Measurements from ENCODE around the gene CACNA1D.

The CACNA1D gene

DNA sequence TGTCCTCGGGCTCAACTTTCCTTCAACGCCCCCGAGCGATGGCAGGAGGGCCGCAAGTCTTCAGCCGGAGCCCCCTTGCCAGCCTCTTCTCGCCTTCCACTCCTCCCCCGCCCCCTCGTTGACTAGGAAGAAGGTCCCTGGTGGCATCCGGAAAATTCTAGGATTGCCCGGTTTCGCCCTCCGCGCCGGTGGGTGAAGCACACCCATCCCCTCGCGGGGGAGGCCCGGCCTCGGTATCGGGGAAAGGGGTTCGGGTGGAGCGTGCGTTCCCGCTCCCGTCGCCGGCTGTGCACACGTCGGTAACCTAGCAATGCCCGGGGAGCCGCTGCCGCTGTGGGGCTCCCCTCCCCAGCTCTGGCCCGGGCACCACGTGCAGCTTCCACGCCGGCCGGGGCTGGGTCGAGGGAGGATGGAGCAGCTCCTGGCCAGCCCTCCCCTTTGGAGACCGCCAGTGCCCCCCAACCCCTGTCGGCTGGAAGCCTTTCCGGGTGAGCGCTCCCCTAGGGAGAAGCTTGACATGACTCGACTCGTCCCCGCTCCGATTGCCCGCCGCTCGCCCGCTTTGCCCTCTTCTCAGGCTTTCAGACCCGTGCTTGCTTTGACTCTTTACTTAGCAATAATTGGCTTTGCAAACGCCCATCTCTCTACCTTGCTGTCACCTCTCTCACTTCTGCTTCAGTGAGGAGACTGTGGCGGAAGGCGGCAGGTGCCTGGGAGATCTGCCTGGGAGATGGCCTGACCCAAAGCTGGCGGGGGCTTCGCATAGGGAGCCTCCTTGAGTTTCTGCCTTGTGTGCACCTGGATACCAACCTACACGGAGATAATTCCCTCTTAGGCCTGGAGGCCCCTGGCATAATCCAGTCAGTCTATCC lies 1.3 kb downstream of the CACNA1D start:
- DNase-seq = no peak

DNA sequence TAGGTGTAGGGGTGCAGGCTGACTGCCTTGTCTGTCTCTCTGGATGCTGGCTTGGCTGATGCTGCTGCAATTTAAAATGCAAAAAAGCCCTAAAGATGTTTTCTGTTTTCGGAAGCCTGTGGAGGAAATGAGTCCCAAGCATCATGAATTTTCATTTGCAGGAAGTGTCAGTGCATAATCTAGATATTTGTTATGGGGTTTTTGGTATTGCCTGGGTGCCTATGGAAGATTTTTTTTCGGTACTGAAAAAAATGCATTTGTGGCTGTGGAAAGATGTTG lies 1.9 kb downstream of the CACNA1D start:
- DNase-seq = no peak

DNA sequence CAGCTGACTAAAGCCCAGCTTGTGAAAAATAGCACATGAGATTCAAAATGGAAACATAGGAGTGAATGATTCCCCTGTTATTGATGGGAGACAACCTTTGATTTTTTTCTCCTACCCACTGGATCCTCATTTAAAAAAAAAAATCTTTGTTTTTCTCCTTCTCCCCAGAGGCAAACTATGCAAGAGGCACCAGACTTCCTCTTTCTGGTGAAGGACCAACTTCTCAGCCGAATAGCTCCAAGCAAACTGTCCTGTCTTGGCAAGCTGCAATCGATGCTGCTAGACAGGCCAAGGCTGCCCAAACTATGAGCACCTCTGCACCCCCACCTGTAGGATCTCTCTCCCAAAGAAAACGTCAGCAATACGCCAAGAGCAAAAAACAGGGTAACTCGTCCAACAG lies 2.6 kb downstream of the CACNA1D start:
- DNase-seq = no peak

DNA sequence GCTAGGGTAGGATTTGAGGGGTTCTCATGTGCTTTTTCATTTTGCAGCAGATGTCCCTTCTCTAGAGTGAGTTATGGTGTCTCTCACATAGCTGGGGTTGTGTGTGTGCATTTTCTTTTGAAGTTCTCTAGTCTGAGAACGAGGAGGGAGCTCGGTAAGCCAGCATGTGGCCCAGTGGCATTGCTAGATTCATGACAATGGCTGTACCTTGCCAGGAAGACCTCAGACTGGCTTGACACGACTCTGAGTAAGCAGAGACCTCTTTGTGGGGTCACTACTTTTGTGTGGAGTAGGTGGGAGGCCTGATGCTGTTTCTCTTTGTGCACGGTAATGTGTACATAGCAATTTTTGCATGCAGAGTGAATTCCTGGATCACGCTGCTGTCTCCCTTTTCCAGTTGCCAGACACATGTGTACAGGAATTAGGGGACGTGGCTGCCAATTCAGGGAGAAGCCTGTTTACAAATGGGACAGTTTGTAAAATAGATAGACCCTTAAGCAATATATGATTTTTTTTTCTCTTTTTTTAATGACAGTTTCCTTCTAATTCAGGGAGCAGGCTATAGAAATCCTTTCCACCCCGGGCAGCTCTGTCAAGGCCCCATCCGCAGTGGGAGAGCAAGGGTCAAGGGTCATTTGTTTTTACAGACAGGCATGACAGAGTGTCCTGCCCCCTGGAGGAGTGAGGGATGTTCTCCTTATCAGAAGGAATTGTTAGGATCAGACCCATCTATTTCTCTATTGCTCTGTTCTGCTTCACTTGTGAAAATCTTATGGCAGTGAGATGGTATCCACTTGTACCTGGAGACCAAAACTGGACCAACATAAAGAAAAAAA lies 4.6 kb downstream of the CACNA1D start:
- no peak for DNase-seq

DNA sequence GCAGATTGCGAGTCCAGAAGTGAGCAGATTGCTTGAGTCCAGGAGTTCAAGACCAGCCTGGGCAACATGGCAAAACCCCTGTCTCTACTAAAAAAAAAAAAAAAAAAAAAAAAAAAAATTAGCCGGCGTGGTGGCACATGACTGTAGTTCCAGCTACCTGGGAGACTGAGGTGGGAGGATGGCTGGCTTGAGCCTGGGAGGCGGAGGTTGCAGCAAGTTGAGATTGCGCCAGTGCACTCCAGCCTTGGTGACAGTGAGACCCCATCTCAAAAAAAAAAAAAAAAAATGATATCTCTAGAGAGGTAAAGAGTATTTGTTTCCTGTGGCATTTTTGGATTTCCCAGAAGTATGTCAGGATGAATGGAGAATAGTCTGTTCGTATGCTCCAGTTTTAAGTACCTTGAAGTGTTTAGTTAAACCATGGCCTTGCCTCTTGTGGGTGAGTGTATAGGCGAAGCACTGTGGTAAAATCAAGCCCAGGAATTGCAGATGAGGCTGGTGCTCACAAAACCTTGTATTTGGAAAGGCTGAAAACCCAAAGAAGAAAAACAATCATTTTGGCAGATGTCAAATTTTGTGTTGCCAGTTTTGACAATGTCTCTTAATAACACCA lies 5.9 kb downstream of the CACNA1D start:
- no peak for DNase-seq

DNA sequence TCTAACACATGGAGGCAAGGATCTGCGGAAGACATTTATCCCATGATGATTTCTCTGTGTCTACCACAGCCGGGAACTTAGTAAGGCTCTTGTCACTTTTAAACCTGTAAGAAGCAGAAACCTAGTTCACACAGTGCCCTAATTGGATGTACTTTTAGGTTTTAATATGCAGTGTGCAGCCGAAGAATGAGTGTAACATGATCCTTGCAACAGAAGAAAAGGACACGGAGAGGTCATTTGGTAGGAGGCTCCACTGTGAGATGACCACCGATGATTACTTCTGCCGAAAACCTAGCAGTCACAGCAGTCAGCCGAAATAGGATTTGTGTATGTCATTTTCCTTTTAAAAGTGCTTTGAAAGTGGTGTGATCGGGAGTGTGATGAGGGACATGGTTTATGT lies 6.8 kb downstream of the CACNA1D start:
- DNase-seq = no peak

DNA sequence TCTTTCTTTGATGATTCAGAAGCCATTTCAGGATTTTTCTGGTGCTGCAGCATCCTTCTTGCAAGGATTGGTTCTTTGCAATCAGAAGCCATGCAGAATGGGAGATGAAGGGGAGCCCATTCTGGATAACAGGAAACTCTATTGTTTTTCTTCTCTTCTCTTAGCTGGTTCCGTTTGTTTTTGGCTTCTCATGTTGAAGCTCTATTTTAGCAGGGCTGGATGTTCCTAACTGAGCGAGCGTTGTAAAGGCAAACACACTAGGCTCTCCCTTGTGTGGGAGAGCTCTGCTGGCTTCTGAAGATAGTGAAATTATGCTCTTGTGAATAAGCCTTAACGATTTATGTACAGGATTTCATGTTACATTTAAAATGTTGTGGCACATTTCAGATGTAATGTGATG lies 8.3 kb downstream of the CACNA1D start:
- DNase-seq = no peak

DNA sequence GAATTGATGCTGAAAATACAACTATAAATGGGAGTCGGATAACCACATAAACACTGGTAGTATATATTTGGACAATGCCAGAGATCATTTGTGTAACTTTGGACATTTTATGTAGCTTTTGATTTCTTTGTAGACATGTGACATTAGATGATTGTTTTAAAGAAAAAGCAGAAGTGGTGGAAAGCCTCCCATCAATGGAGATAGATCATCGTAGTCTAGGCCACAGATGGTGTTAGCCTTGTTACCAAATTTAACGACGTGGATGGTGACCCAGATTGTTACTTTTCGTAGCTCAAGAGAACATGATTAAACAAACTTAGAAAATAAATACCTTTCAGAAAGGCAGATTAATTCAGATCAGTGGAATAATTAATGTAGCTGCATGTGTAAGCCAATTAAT lies 8.8 kb downstream of the CACNA1D start:
- DNase-seq = no peak

DNA sequence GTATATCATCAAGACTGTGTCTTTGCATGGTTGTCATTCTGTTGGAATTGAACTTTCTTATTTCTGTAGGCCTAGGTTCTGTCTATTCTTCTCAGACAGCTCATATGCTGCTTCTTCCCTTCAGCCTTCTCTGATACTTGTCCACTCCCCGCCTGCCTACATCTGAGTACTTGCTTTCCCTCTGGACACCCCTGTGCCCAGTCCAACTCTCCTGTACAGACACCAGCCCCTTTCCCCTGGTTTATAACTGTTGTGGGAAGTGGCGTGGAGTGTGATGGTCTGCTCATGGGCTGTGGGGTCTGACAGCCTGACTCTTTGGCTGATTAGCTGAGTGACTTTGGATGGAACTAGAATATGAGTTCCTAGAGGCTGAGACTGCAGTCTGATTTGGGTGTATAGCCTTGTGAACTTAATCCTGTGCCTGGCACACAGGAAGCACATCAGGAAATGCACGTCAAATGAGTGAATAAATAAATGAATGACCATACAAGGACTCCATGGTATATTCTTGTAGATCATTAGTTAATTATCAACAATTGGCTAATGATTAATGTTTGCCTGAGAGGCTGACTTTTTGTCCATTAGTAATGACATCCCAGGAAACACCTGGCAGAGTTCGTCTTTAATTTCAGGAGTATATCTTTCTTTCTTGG lies 11.8 kb downstream of the CACNA1D start:
- no peak for DNase-seq

DNA sequence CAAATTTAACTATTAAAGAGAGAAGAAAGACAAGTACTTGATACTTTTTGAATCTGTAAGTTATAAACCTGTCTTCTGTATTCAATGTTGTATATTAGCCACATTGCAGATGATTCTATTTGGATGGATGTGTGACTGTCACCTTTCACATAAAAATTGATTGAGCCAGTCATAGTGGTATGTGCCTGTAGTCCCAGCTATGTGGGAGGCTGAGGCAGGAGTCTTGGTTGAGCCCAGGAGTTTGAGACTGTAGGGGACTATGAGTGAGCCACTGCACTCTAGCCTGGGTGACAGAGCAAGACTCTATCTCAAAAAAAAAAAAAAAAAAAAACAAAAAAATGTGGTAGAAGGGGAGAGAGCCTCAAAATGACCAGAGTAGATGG lies 12.3 kb downstream of the CACNA1D start:
- DNase-seq = no peak

DNA sequence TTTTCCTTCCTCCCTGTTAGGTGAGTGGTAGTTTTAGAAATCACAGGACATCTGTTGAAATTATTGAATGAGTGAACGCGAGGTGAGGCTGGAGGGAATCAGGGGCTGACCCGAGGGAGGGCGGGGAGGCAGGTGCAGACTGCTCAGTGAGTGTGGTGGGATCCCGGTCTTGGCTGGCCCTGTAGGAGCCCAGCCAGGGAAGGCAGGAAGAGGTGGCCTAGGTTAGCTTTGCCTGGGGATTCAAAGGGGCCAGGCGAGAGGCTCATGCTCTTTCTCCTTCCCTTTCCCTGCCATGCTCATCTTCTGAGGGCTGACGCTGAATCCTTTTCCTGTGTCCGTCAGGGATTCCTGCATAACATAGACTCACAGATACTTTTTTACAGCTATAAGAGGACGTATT lies 15.1 kb downstream of the CACNA1D start:
- DNase-seq = no peak

DNA sequence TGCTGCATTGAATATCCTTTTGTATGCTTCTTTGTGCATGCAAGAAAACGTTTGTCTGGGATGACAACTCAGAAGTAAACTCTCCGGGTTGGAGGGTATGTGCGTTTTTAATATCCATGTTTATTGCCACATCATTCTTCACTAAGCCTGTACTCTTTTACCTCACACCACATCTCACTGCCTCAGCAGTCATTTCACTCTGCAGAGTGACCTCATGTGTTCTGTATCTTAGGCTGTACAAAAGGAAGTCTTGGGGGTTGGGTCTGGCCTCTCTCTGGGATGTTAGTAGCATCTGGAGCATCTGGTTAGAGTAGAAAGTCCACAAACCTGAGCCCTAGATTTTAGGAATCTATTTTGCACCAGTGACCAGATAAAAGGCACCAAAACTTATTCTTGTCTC lies 16.1 kb downstream of the CACNA1D start:
- no peak for DNase-seq

DNA sequence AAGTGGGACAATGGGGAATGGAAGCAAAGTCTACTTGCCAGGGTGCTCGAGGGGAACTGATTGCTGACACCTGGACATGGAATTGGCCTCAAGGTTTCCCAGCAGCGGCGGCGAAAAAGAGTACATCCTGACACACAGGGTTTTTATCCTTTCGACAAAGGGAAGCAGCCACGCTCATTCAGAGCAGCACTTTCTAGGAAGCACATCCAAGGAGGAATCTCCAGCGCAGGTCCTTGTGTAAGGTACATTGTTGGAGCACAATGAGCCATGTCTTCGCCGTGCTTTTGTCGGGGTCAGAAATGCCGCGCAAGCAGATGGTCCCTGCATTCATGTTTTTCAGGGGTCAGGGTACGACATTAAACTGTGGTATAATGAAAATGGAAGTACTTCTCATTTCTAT lies 16.8 kb downstream of the CACNA1D start:
- no peak for DNase-seq

DNA sequence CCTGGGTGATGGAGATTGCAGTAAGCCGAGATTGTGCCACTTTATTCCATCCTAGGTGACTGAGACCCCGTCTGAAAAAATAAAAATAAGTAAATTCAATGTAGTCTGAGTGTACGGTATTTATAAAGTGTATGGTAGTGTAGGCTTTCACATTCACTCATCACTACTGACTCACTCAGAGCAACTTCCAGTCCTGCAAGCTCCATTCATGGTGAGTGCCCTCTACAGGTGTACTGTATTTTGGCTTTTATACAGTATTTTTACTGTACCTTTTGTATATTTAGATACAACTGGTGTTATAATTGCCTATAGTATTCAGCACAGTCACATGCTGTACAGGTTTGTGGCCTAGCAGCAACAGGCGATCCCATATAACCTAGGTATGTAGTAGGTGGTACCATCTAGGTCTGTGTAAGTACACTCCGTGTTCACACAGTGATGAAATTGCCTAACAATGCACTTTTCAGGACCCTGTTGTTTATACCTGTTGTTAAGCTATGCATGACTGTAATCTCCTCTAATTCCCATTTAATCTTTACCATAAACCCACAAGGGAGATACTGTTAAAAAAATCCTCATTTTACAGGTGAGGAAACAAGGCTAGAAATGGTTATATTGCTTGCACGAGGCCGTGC lies 19.3 kb downstream of the CACNA1D start:
- no peak for DNase-seq

DNA sequence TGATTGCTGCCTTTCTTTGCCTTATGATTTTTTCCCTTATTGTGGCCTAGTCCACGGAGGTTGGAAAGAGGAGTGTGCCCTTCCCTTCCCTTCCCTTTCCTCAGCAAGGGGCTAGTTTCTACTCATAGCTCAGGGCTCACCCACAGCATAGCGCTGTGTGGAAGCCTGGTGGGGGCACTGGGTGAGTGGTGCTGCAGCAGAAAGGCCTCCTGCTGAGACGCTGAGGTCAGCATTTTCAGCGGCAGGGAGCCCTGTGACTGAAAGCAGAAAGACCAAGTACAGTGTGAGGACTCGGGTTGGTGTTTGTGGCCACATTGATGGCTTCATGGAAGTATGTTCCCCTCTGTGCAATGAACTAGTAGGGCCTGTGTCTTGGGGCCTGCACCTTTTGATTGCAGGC lies 21.9 kb downstream of the CACNA1D start:
- no peak for DNase-seq

DNA sequence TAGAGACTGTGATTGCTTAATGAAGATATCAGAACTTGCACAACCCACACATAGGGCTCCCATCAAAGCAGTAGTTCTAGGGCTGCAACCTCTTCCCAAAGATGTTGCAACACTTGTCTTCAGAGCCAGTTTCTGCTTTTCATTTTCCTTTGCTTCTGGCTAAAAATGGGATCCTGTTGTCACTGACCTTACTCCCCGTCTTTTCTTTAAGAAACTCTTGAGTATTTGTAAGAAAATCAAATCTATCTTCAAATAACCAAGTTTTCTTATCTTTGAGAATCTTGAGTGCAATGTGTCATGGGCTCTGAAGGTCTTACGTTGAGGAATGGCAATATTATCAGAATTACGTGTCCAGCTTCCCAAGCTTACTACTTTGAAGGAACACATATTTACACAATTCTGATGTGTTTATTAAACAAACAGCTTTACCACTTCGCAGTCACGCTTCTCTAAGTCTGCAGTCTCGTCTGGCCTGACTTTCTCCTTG lies 24.1 kb downstream of the CACNA1D start:
- DNase-seq = no peak

DNA sequence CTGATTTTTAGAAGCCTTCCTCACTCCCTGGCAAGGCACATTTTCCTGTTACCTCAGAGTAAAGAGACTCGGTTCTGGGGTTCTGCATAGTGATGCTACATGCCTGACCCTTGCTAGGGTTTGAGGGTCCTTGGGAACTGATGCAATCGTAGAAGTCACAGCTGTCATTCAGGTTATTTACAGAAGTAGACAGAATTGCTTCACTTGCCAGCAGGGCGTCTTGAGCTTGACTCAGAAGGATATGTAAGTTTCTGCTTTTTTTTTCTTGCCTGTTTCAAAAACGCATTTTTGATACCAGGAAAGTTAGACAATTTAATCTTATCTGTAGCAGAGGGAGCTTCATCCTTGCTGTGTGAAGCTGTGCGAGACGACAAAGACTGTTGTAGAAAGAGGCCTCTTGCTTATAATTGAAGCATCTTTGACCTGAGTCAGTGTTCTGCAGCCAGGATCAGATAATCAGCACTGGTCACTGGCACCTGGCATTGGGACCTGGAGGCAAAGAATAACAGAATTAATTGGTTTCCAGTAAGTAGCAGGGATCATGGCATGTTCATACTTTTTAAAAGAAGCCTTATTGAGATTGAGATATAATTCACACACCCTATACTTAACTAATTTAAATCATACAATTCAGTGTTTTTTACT lies 24.8 kb downstream of the CACNA1D start:
- DNase-seq = no peak

DNA sequence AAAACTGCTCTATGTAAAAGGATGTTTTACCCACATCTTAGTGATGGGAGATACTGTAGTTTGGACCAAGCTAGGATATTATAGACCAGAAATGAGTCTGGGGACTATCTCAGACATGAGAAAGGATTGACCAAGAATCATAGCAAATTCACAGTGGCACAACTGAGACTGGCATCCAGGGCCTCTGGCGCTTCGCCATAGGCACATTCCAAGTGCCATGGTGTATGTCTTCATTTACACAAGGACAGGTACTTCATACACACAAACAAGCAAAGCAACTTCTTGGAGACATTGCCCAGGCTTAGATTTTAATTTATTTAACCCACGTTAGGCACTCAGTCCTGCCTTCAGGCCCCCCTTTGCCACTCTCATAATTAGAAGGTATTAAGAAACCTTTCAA lies 28.9 kb downstream of the CACNA1D start:
- no peak for DNase-seq

DNA sequence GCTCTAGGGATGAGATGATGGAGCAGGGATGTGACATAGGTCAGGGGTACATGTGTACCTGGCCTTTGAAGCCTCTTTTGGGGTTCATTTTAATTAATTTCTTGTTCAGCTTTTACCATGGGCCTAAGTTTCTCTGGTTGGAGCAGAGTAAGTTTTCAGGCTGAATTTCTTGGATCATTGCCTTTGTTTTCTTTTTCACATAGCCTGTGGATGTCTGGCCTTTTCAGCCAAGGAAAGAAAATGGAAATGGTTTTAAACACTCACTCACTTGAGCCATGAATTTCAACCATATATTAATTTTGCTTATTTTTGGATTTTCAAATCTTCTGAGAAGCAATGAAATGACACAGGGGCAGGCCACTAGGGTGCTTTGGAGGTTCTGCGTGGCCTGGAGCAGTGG lies 30.2 kb downstream of the CACNA1D start:
- DNase-seq = no peak

DNA sequence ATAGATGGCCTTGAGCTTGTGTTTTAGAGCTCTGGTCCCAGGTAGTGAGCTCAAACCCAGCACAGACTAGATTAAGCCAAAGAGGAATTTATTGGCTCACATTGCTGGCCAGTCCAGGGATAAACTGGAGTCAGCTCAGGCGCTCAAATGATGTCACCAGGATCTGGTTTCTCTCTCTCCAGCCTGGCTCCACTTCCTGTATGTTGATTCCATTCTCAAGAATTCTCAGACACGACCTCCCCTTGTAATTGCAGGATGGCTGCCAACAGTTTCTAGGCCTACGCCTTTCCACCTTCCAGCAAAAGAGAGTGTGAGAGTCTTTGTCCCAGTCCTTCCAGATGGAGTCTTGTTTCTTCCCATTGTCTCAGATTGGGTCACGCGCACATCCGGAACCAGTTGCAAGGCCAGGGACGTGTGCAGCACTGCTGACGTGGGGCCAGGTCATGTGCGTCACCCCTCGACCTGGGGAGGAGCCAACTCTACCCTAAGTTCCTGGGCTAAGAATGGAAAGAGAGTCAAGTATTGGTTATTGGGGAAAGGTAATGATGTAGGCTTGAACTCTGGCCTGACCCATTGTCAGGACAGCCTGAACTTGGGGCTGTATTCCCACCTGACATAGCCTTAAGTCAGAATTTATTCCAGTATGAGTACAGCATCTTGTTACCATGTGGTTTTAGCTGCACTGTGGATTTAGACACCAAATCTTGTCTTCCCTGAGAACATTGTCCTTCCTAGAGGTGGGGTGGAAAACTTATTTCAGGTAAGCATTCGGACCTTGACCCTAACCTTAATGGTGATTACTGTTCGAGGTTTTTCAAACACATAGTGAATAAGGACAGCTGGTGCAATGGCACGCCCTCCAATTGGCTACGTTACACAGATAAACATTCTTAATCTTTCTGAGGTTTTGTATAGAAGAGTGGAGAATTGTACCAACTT lies 31.6 kb downstream of the CACNA1D start:
- no peak for DNase-seq

DNA sequence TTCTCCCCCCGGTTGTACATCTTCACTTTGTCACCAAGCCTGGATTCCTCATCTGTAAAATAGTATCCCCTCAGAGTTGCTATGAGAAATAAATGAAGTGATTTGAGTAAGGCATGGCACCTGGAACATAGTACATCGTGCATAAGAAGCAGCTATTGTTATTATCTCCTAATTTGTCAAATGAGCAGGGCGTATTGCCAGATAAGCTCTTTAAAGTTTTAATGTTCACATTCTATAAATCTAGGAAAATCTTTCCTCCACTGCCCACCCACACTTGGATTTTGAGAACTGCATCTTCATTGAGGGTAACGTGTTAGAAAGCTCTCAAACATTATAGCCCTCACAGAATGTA lies 32.3 kb downstream of the CACNA1D start:
- no peak for DNase-seq
